ENCODE data around the gene INAVA.

INAVA gene

GRCh38 chr1:200877010-200877409 lies 17.7 kb upstream of the INAVA start:
- DNase-seq: no peak

- no peak for DNase-seq
Measured at GRCh38 chr1:200877839-200878551, 16.7 kb upstream of the INAVA start.

GRCh38 chr1:200880212-200880611 lies 14.5 kb upstream of the INAVA start:
- DNase-seq: no peak

- DNase-seq: no peak
Measured at GRCh38 chr1:200883118-200883517, 11.6 kb upstream of the INAVA start.

GRCh38 chr1:200885623-200886402 lies 8.9 kb upstream of the INAVA start:
- no peak for DNase-seq

- no peak for DNase-seq
Measured at GRCh38 chr1:200886594-200886993, 8.1 kb upstream of the INAVA start.

- no peak for DNase-seq
Measured at GRCh38 chr1:200887036-200887435, 7.7 kb upstream of the INAVA start.

GRCh38 chr1:200887772-200888348 lies 6.8 kb upstream of the INAVA start:
- DNase-seq: no peak

GRCh38 chr1:200888349-200888838 lies 6.3 kb upstream of the INAVA start:
- no peak for DNase-seq

- no peak for DNase-seq
Measured at GRCh38 chr1:200889571-200889970, 5.1 kb upstream of the INAVA start.

GRCh38 chr1:200890027-200890426 lies 4.7 kb upstream of the INAVA start:
- no peak for DNase-seq

GRCh38 chr1:200890818-200891773 lies 3.6 kb upstream of the INAVA start:
- no peak for DNase-seq

- no peak for DNase-seq
Measured at GRCh38 chr1:200891774-200892157, 2.9 kb upstream of the INAVA start.

- no peak for DNase-seq
Measured at GRCh38 chr1:200892546-200892945, 2.2 kb upstream of the INAVA start.

- no peak for DNase-seq
Measured at GRCh38 chr1:200892958-200893357, 1.7 kb upstream of the INAVA start.

- DNase-seq: no peak
Measured at GRCh38 chr1:200893411-200893901, 1.2 kb upstream of the INAVA start.

- DNase-seq: no peak
Measured at GRCh38 chr1:200895443-200895789, 716 bp downstream of the INAVA start.

GRCh38 chr1:200895801-200896530 lies 1.3 kb downstream of the INAVA start:
- no peak for DNase-seq

- no peak for DNase-seq
Measured at GRCh38 chr1:200896531-200897196, 2.0 kb downstream of the INAVA start.

- no peak for DNase-seq
Measured at GRCh38 chr1:200897259-200897658, 2.6 kb downstream of the INAVA start.

GRCh38 chr1:200899015-200899386 lies 4.3 kb downstream of the INAVA start:
- no peak for DNase-seq
